Activated CD4-positive, CD25-positive, alpha-beta regulatory T cell treated with anti-CD3 and anti-CD28 coated beads, Interleukin-2, amount 50 U/mL, for 24 hours (primary cell): ENCODE results near the gene RNASE7.

Experiments used
- ATAC-seq, 2 donors: fragments of 150-1000 bp; cut with Tn5 transposase; one replicate each; pipeline ENCODE4 v1.10.0; 2021; ENCODE audit warnings: mild to moderate bottlenecking in 1 of 2, moderate library complexity in 1 of 2

RNASE7 gene

GRCh38 chr14:21043974-21044618 lies 1.9 kb downstream of the RNASE7 start:
- ATAC-seq, result no peak

- no peak for ATAC-seq
Observed at GRCh38 chr14:21047378-21047781, 5.2 kb downstream of the RNASE7 start.

- no peak for ATAC-seq
Observed at GRCh38 chr14:21048638-21049037, 6.5 kb downstream of the RNASE7 start.

- no peak for ATAC-seq
Observed at GRCh38 chr14:21049271-21049673, 7.1 kb downstream of the RNASE7 start.

- ATAC-seq, result no peak
Observed at GRCh38 chr14:21050597-21050996, 8.4 kb downstream of the RNASE7 start.

GRCh38 chr14:21053184-21054122 lies 11.3 kb downstream of the RNASE7 start:
- no peak for ATAC-seq

- ATAC-seq, result peak in 1 of 2 donors; percentile 36
Observed at GRCh38 chr14:21054123-21054767, 12.1 kb downstream of the RNASE7 start.

- ATAC-seq, result no peak
Observed at GRCh38 chr14:21054768-21055145, 12.6 kb downstream of the RNASE7 start.

GRCh38 chr14:21055432-21056117 lies 13.4 kb downstream of the RNASE7 start:
- no peak for ATAC-seq

- no peak for ATAC-seq
Observed at GRCh38 chr14:21056520-21057163, 14.5 kb downstream of the RNASE7 start.

- no peak for ATAC-seq
Observed at GRCh38 chr14:21057803-21058675, 15.9 kb downstream of the RNASE7 start, which contains the start of gene RNASE8. TSS of gene RNASE8 (plus strand) at chr14:21057822. CDS start at chr14:21057893, 71 bp downstream.

- no peak for ATAC-seq
Observed at GRCh38 chr14:21058903-21059302, 16.7 kb downstream of the RNASE7 start.

GRCh38 chr14:21059842-21060613 lies 17.9 kb downstream of the RNASE7 start:
- ATAC-seq, result no peak

- no peak for ATAC-seq
Observed at GRCh38 chr14:21060614-21061346, 18.6 kb downstream of the RNASE7 start.

- no peak for ATAC-seq
Observed at GRCh38 chr14:21061347-21061668, 19.1 kb downstream of the RNASE7 start.

GRCh38 chr14:21063479-21063878 lies 21.3 kb downstream of the RNASE7 start:
- ATAC-seq, result no peak

- no peak for ATAC-seq
Observed at GRCh38 chr14:21066882-21067502, 24.8 kb downstream of the RNASE7 start.

- ATAC-seq, result peak; percentile 51 to 58
Observed at GRCh38 chr14:21068521-21069387, 26.6 kb downstream of the RNASE7 start.
